ENCODE data around the gene DOK1.

- TF ChIP-seq, protein P1, sequence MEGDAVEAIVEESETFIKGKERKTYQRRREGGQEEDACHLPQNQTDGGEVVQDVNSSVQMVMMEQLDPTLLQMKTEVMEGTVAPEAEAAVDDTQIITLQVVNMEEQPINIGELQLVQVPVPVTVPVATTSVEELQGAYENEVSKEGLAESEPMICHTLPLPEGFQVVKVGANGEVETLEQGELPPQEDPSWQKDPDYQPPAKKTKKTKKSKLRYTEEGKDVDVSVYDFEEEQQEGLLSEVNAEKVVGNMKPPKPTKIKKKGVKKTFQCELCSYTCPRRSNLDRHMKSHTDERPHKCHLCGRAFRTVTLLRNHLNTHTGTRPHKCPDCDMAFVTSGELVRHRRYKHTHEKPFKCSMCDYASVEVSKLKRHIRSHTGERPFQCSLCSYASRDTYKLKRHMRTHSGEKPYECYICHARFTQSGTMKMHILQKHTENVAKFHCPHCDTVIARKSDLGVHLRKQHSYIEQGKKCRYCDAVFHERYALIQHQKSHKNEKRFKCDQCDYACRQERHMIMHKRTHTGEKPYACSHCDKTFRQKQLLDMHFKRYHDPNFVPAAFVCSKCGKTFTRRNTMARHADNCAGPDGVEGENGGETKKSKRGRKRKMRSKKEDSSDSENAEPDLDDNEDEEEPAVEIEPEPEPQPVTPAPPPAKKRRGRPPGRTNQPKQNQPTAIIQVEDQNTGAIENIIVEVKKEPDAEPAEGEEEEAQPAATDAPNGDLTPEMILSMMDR (IDR thresholded peaks at IDR 0.05; ENCODE audit: borderline replicate concordance, extremely low read depth, low read length, poor library complexity, severe bottlenecking): no peak
- no peak for TF ChIP-seq EZH2 (IDR thresholded peaks at IDR 0.05; ENCODE audit: borderline replicate concordance, low read depth, low read length, severe bottlenecking)
Measured at GRCh38 chr2:74530239-74531187, 24.0 kb upstream of the DOK1 start.

Data from DND-41 (cell line).